IMR-90 (cell line): Measurements from ENCODE around the gene MEOX2. TPM values are rescaled to one million over a fixed set of nuclear protein-coding genes. Genes with fewer than 3 reads are reported as not detected.

Experiments used
- ATAC-seq: fragments of 200-7000 bp; cut with Tn5 transposase; 2 replicates; pipeline ENCODE4 v1.9.1; 2020; ENCODE audit warnings: low read depth, mild to moderate bottlenecking, moderate library complexity
- BruUV-seq: library from RNA; stranded (reverse); fragments of 400-500 nt; replicated peaks from 2 replicates; lab custom pipeline; 2021; lab: Mats Ljungman, UMichigan
- CTCF ChIA-PET: fragments of 300-600 bp; formaldehyde crosslinking; extraction: SDS; loops from one replicate; lab custom pipeline; 2021; ENCODE audit warnings: antibody characterized with exemption; lab: Yijun Ruan, JAX
- POLR2A ChIA-PET: fragments of 300-600 bp; sonication (Branson Sonifier 250); formaldehyde crosslinking; loops from one replicate; lab custom pipeline; 2022; ENCODE audit warnings: antibody characterized with exemption; ENCODE audit not compliant: unreplicated experiment; lab: Charles Lee
- DNase-seq: peaks from one replicate; pipeline ENCODE4 v3.0.0; 2013
- H2AFZ ChIP-seq: replicated peaks from 2 replicates; pipeline ENCODE3; 2013; ENCODE audit warnings: low read length, mild to moderate bottlenecking; ENCODE audit not compliant: poor library complexity
- H2AK5ac ChIP-seq: 2 replicates; pipeline ENCODE4 v1.6.1; 2013; ENCODE audit warnings: low read depth, low read length, inconsistent platforms
- H2AK9ac ChIP-seq: replicated peaks from 2 replicates; pipeline ENCODE3; 2013; ENCODE audit warnings: mild to moderate bottlenecking, low read depth, low read length, moderate library complexity; ENCODE audit not compliant: poor library complexity
- H2BK120ac ChIP-seq: 2 replicates; pipeline ENCODE4 v1.6.1; 2013; ENCODE audit warnings: low read depth, low read length, inconsistent platforms
- H2BK15ac ChIP-seq: 3 replicates; pipeline ENCODE4 v1.6.1; 2013; ENCODE audit warnings: low read depth, low read length, inconsistent platforms
- H2BK20ac ChIP-seq: 2 replicates; pipeline ENCODE4 v1.6.1; 2013; ENCODE audit warnings: low read depth, mild to moderate bottlenecking, inconsistent platforms, low read length, moderate library complexity
- H2BK5ac ChIP-seq: 2 replicates; pipeline ENCODE4 v1.6.1; 2013; ENCODE audit warnings: mild to moderate bottlenecking, low read depth, low read length, inconsistent platforms; ENCODE audit not compliant: poor library complexity, severe bottlenecking
- H3K14ac ChIP-seq: replicated peaks from 2 replicates; pipeline ENCODE4 v1.6.1; 2013; ENCODE audit warnings: low read depth, low read length, inconsistent platforms
- H3K18ac ChIP-seq: 2 replicates; pipeline ENCODE4 v1.6.1; 2013; ENCODE audit warnings: low read depth, low read length, control low read depth
- H3K23ac ChIP-seq: 2 replicates; pipeline ENCODE4 v1.6.1; 2013; ENCODE audit warnings: low read depth, low read length, inconsistent platforms
- H3K27ac ChIP-seq: 2 replicates; pipeline ENCODE4 v1.5.1; 2013; ENCODE audit warnings: mild to moderate bottlenecking, control low read depth, low read length; ENCODE audit not compliant: insufficient read depth
- H3K27me3 ChIP-seq: 2 replicates; pipeline ENCODE4 v1.6.1; 2013; ENCODE audit warnings: low read length; ENCODE audit not compliant: control insufficient read depth, insufficient read depth
- H3K36me3 ChIP-seq: 2 replicates; pipeline ENCODE4 v1.6.1; 2013; ENCODE audit warnings: low read length, mixed read lengths; ENCODE audit not compliant: control insufficient read depth, insufficient read depth
- H3K4ac ChIP-seq: 2 replicates; pipeline ENCODE4 v1.6.1; 2013; ENCODE audit warnings: low read depth, low read length, inconsistent platforms
- H3K4me1 ChIP-seq: 2 replicates; pipeline ENCODE4 v1.6.1; 2013; ENCODE audit warnings: low read length, mixed read lengths; ENCODE audit not compliant: control insufficient read depth, insufficient read depth
- H3K4me2 ChIP-seq: 2 replicates; pipeline ENCODE4 v1.6.1; 2013; ENCODE audit warnings: low read depth, mild to moderate bottlenecking, control low read depth, low read length, moderate library complexity
- H3K4me3 ChIP-seq: 2 replicates; pipeline ENCODE4 v1.5.1; 2013; ENCODE audit warnings: low read depth, mild to moderate bottlenecking, control low read depth, low read length, moderate library complexity; ENCODE audit not compliant: insufficient read depth
- H3K56ac ChIP-seq: 2 replicates; pipeline ENCODE4 v1.6.1; 2013; ENCODE audit warnings: low read length, inconsistent platforms; ENCODE audit not compliant: insufficient read depth; ENCODE audit errors: extremely low read depth
- H3K79me1 ChIP-seq, 2 experiments: 2 replicates each; pipeline ENCODE4 v1.6.1; 2013; ENCODE audit warnings: low read length in 2 of 2, inconsistent platforms in 1 of 2, low read depth in 1 of 2
- H3K9ac ChIP-seq: 2 replicates; pipeline ENCODE4 v1.6.1; 2013; ENCODE audit warnings: low read depth, low read length, control low read depth
- H3K9me1 ChIP-seq: 2 replicates; pipeline ENCODE4 v1.6.1; 2013; ENCODE audit warnings: low read length, inconsistent platforms; ENCODE audit not compliant: insufficient read depth
- H3K9me3 ChIP-seq: 2 replicates; pipeline ENCODE4 v1.6.1; 2013; ENCODE audit warnings: low read length; ENCODE audit not compliant: control insufficient read depth, insufficient read depth
- H4K20me1 ChIP-seq: 2 replicates; pipeline ENCODE4 v1.6.1; 2013; ENCODE audit warnings: low read length, inconsistent platforms; ENCODE audit not compliant: insufficient read depth
- H4K5ac ChIP-seq: 2 replicates; pipeline ENCODE4 v1.6.1; 2013; ENCODE audit warnings: mild to moderate bottlenecking, low read depth, low read length, control low read depth
- H4K8ac ChIP-seq, 2 experiments: 2 replicates each; pipeline ENCODE4 v1.6.1; 2013; ENCODE audit warnings: low read depth in 2 of 2, low read length in 2 of 2, control low read depth in 1 of 2, inconsistent platforms in 1 of 2
- H4K91ac ChIP-seq: 2 replicates; pipeline ENCODE4 v1.6.1; 2013; ENCODE audit warnings: low read depth, low read length, inconsistent platforms; ENCODE audit not compliant: insufficient read depth
- CHD1 ChIP-seq: IDR thresholded peaks from 2 replicates; pipeline ENCODE4 v1.6.1; 2012; ENCODE audit warnings: low read depth, low read length, improper control_type of control experiment
- dilution Hi-C: fragments of 300-500 bp; cut with HindIII; formaldehyde crosslinking; loops from one replicate; pipeline ENCODE4 v1.14.3; 2018; ENCODE audit warnings: low sequenced_read_pairs; ENCODE audit not compliant: unreplicated experiment
- in situ Hi-C: fragments of 300-500 bp; cut with MboI; formaldehyde crosslinking; loops from 3 replicates; pipeline ENCODE4 v1.14.3; 2019; ENCODE audit warnings: low sequenced_read_pairs, inconsistent platforms, mixed read lengths
- intact Hi-C: fragments of 100-400 bp; cut with micrococcal nuclease; formaldehyde crosslinking; loops from 2 replicates; pipeline ENCODE4 v1.10.0; 2022
- polyA plus RNA-seq, 3 experiments: library from polyadenylated mRNA; depleted of rRNA; stranded (reverse); fragments of >200 nt; gene quantifications; 2 replicates each; pipeline ENCODE4 v1.2.3, GENCODE V29; 2012; ENCODE audit warnings: low replicate concordance in 1 of 3
- total RNA-seq: library from RNA; depleted of rRNA; stranded (reverse); fragments of >200 nt; gene quantifications from 2 replicates; pipeline ENCODE4 v1.2.3, GENCODE V29; 2012

Gene MEOX2
- total and polyA plus RNA-seq, 2 of the 4 experiments (the other 2 are of a cell fraction) = under 0.01 TPM; not detected in 1

GRCh38 chr7:15674586-15674985 is 11.9 kb downstream of the MEOX2 start:
- Histone ChIP-seq H2AFZ (no peak overlapping the region), H3K4me3 (no peak overlapping the region), H2BK120ac (no peak overlapping the region), H2BK15ac (no peak overlapping the region), H3K27me3 (no peaks in the 10 kb centered on the region), H4K20me1 (no peaks in the 10 kb centered on the region), H3K4me2 (no peak overlapping the region), H4K8ac (no peak overlapping the region), H3K9ac (no peak overlapping the region), H3K4me1 (no peaks in the 10 kb centered on the region), H3K79me1 (no peaks in the 10 kb centered on the region), H3K9me1 (no peaks in the 10 kb centered on the region), H2AK9ac (no peak overlapping the region), H4K91ac (no peak overlapping the region), H3K4ac (no peak overlapping the region), H2BK20ac (no peak overlapping the region), H3K14ac (no peak overlapping the region), H3K36me3 (no peaks in the 10 kb centered on the region), H3K18ac (no peak overlapping the region), H3K9me3 (no peaks in the 10 kb centered on the region), H3K27ac (no peak overlapping the region), H4K5ac (no peak overlapping the region), H2AK5ac (no peak overlapping the region), H3K23ac (no peak overlapping the region), H3K56ac (no peak overlapping the region), H2BK5ac (no peak overlapping the region)
- in situ Hi-C loops = no loop called here
- no peak for TF ChIP-seq CHD1
- POLR2A ChIA-PET = no interaction called here
- no peak for DNase-seq
- no TSS peak for BruUV-seq
- ATAC-seq = no peak
- dilution Hi-C loops = no loop called here
- CTCF ChIA-PET = no interaction called here
- intact Hi-C loops = no loop called here
